SK-N-MC (cell line): ENCODE data around the gene PGM1.

Experiments used
- EZH2 ChIP-seq: fragments of 200-600 bp; sonication (generic); IDR thresholded peaks from one replicate; pipeline ENCODE4 v1.6.1; 2017; ENCODE audit warnings: antibody characterized with exemption
- POLR2AphosphoS5 ChIP-seq: IDR thresholded peaks from 2 replicates; pipeline ENCODE4 v1.6.1; 2012; ENCODE audit warnings: mild to moderate bottlenecking, low read depth, low read length, borderline replicate concordance

GRCh38 chr1:63630666-63631065, 37.5 kb downstream of the PGM1 start:
- TF ChIP-seq POLR2AphosphoS5 (no peak), EZH2 (no peak)
